GM12878 (cell line): ENCODE measurements around the gene NRG3. TPM values are rescaled to one million over a fixed set of nuclear protein-coding genes. Genes with fewer than 3 reads are reported as not detected.

ENCODE experiments used
- ATAC-seq: fragments of 200-7000 bp; cut with Tn5 transposase; 3 replicates; pipeline ENCODE4 v1.9.1; 2020; ENCODE audit warnings: mild to moderate bottlenecking, moderate library complexity
- BruUV-seq: library from RNA; stranded (reverse); fragments of 400-500 nt; replicated peaks from 2 replicates; lab custom pipeline; 2021; lab: Mats Ljungman, UMichigan
- CTCF ChIA-PET: fragments of 300-600 bp; sonication (Branson Sonifier 250); formaldehyde crosslinking; extraction: SDS; loops from one replicate; lab custom pipeline; 2021; ENCODE audit warnings: inconsistent platforms; lab: Yijun Ruan, JAX
- POLR2A ChIA-PET: fragments of 350-600 bp; formaldehyde crosslinking; extraction: SDS; loops from one replicate; lab custom pipeline; 2021; ENCODE audit warnings: inconsistent platforms; lab: Charles Lee
- RAD21 ChIA-PET: fragments of 300-600 bp; sonication (Branson Sonifier 250); formaldehyde crosslinking; loops from one replicate; lab custom pipeline; 2023; ENCODE audit warnings: antibody characterized with exemption; ENCODE audit not compliant: unreplicated experiment; lab: Charles Lee
- SMC1A ChIA-PET: fragments of 300-600 bp; sonication (Branson Sonifier 250); formaldehyde crosslinking; loops from one replicate; lab custom pipeline; 2023; ENCODE audit not compliant: unreplicated experiment, uncharacterized antibody; lab: Charles Lee
- DNase-seq: peaks from one replicate; pipeline ENCODE4 v3.0.0-alpha.2; 2011; ENCODE audit warnings: low read depth, low spot score
- FAIRE-seq: peaks from 3 replicates; lab custom pipeline; 2011; peaks lifted over from hg19 to GRCh38; lab: Jason Lieb, UNC
- H2AFZ ChIP-seq: 2 replicates; pipeline ENCODE4 v1.6.0; 2011; ENCODE audit warnings: low read depth, low read length, control low read depth; ENCODE audit not compliant: control insufficient read depth
- H3K27ac ChIP-seq: 2 replicates; pipeline ENCODE4 v1.5.1; 2011; ENCODE audit warnings: control low read depth; ENCODE audit not compliant: control insufficient read depth, insufficient read depth
- H3K27me3 ChIP-seq, 2 experiments: replicated peaks in 1 of 2; 2 replicates each; pipeline versions ENCODE4 v1.6.0 to v1.6.1; 2011; ENCODE audit warnings: low read length in 1 of 2; ENCODE audit not compliant: control insufficient read depth in 2 of 2, insufficient read depth in 2 of 2
- H3K36me3 ChIP-seq, 2 experiments: 2 replicates each; pipeline ENCODE4 v1.5.1; 2011; ENCODE audit warnings: low read length in 1 of 2; ENCODE audit not compliant: control insufficient read depth in 2 of 2, insufficient read depth in 2 of 2
- H3K4me1 ChIP-seq: 2 replicates; pipeline ENCODE4 v1.6.1; 2011; ENCODE audit warnings: mild to moderate bottlenecking, low read length, moderate library complexity, mixed read lengths; ENCODE audit not compliant: control insufficient read depth, insufficient read depth
- H3K4me2 ChIP-seq: 2 replicates; pipeline ENCODE4 v1.6.0; 2011; ENCODE audit warnings: control low read depth; ENCODE audit not compliant: control insufficient read depth, insufficient read depth
- H3K4me3 ChIP-seq: fragments of 200-600 bp; sonication (generic); 2 replicates; pipeline ENCODE4 v1.5.1; 2016
- H3K79me2 ChIP-seq: 2 replicates; pipeline ENCODE4 v1.6.0; 2011; ENCODE audit warnings: low read length; ENCODE audit not compliant: control insufficient read depth, insufficient read depth
- H3K9ac ChIP-seq: 2 replicates; pipeline ENCODE4 v1.8.0; 2011; ENCODE audit warnings: low read length, control low read depth, mixed read lengths; ENCODE audit not compliant: control insufficient read depth, insufficient read depth
- H3K9me3 ChIP-seq: replicated peaks from 3 replicates; pipeline ENCODE4 v1.5.1; 2011; ENCODE audit warnings: mild to moderate bottlenecking, low read length; ENCODE audit not compliant: control insufficient read depth, insufficient read depth
- H4K20me1 ChIP-seq: 2 replicates; pipeline ENCODE4 v1.6.0; 2011; ENCODE audit not compliant: control insufficient read depth, insufficient read depth
- BACH1 ChIP-seq: fragments of 450-650 bp; IDR thresholded peaks from 2 replicates; pipeline ENCODE4 v1.6.1; 2017; ENCODE audit warnings: mild to moderate bottlenecking, borderline replicate concordance
- CBX3 ChIP-seq: fragments of 200-600 bp; sonication (generic); IDR thresholded peaks from 2 replicates; pipeline ENCODE4 v1.6.1; 2016; ENCODE audit warnings: low read depth, borderline replicate concordance
- CBX5 ChIP-seq: sonication (generic); IDR thresholded peaks from 2 replicates; pipeline ENCODE4 v1.6.1; 2016; ENCODE audit warnings: low read depth, moderate library complexity, mild to moderate bottlenecking, inconsistent platforms
- CHD1 ChIP-seq: IDR thresholded peaks from 2 replicates; pipeline ENCODE4 v1.6.1; 2012; ENCODE audit warnings: low read depth, low read length, improper control_type of control experiment
- EED ChIP-seq: sonication (generic); IDR thresholded peaks from 2 replicates; pipeline ENCODE4 v1.6.1; 2016; ENCODE audit warnings: antibody characterized with exemption, low read depth
- HDAC6 ChIP-seq: fragments of 200-600 bp; sonication (generic); IDR thresholded peaks from one replicate; pipeline ENCODE4 v1.8.0; 2017; ENCODE audit warnings: antibody characterized with exemption; ENCODE audit not compliant: unreplicated experiment
- IKZF1 ChIP-seq: fragments of 450-650 bp; conservative IDR thresholded peaks from 2 replicates; pipeline ENCODE4 v1.6.1; 2017; ENCODE audit warnings: antibody characterized with exemption, mild to moderate bottlenecking
- NKRF ChIP-seq: fragments of 450-650 bp; conservative IDR thresholded peaks from 2 replicates; pipeline ENCODE4 v1.6.1; 2017; ENCODE audit warnings: mild to moderate bottlenecking, moderate library complexity
- SKIL ChIP-seq: fragments of 450-650 bp; IDR thresholded peaks from 2 replicates; pipeline ENCODE4 v1.6.1; 2017; ENCODE audit warnings: mild to moderate bottlenecking, low read depth, inconsistent platforms; ENCODE audit not compliant: poor library complexity, severe bottlenecking
- TARDBP ChIP-seq: IDR thresholded peaks from 2 replicates; pipeline ENCODE4 v1.6.1; 2016; ENCODE audit warnings: borderline replicate concordance
- WGBS: methylation state at CpG from one replicate; pipeline ENCODE4 v1.1.6; 2016; ENCODE audit warnings: low lambda C conversion rate; ENCODE audit not compliant: insufficient replicate concordance, insufficient coverage; ENCODE audit errors: missing lambda C conversion rate; 5-methylcytosine and 5-hydroxymethylcytosine counted together
- in situ Hi-C: fragments of 300-500 bp; cut with MboI; formaldehyde crosslinking; loops from 9 replicates; pipeline ENCODE4 v1.14.3; 2018; ENCODE audit warnings: mixed read lengths
- intact Hi-C: fragments of 100-400 bp; cut with micrococcal nuclease; formaldehyde crosslinking; loops from one replicate; pipeline ENCODE4 v1.14.2; 2022; ENCODE audit not compliant: unreplicated experiment
- polyA plus RNA-seq, 11 experiments: library from polyadenylated mRNA; depleted of rRNA in 4 of 11; unstranded in 6 of 11; stranded (reverse) in 5 of 11; fragments of >200 nt; fragmentation: Nextera tagmentation in 4 of 11; fragmentation: Illumina TruSeq in 1 of 11; extraction: Ambion mirVana in 4 of 11; extraction: Trizol in 1 of 11; gene quantifications; 1 replicate in 1 of 11; 2 replicates in 10 of 11; pipeline versions ENCODE4 v1.2.1 to v1.2.3, GENCODE V29; 2011 to 2016; ENCODE audit warnings: inconsistent platforms in 2 of 11, missing spikeins in 2 of 11, low read depth in 1 of 11
- total RNA-seq, 4 experiments: library from RNA; depleted of rRNA in 3 of 4; stranded (reverse); fragments of >200 nt in 3 of 4; fragmentation: Illumina TruSeq in 1 of 4; extraction: Trizol in 1 of 4; gene quantifications; 2 replicates each; pipeline versions ENCODE4 v1.2.1 to v1.2.3, GENCODE V29; 2013 to 2021
- TF ChIP-seq, protein P1 (sequence below): fragments of 450-650 bp; IDR thresholded peaks from 2 replicates; pipeline ENCODE4 v1.6.1; 2018; ENCODE audit warnings: borderline replicate concordance, mild to moderate bottlenecking; ENCODE audit not compliant: partially characterized antibody
- TF ChIP-seq, protein P2 (sequence below): fragments of 450-650 bp; IDR thresholded peaks from 2 replicates; pipeline ENCODE4 v1.6.1; 2017; ENCODE audit warnings: borderline replicate concordance
- TF ChIP-seq, protein P3 (sequence below): IDR thresholded peaks from 2 replicates; pipeline ENCODE4 v1.6.1; 2012; ENCODE audit warnings: low read depth, low read length, improper control_type of control experiment

Gene NRG3
- total and polyA plus RNA-seq, 10 of the 15 experiments (the other 5 are each of a cell fraction or from before 2014, with no cell fraction given), result 0.03 to 0.41 (median 0.17) TPM; not detected in 3

DNA sequence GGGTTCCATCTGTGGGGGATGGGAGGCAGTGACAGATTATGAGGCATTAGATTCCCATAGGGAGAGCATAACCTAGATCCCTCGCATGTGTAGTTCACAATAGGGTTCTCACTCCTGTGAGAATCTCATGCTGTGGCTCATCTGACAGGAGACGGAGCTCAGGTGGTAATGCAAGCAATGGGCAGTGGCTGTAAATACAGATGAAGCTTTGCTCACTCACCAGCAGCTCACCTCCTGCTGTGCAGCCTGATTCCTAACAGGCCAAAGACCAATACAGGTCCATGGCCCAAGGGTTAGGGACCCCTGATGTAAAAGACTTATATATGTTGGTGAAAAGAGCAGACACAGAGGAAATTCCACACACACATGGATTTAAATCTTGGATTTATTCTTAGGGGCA is 370.2 kb downstream of the NRG3 start:
- in situ Hi-C loops, result no loop called here
- Histone ChIP-seq H3K4me2 (no peak overlapping the region), H3K79me2 (no peaks in the 10 kb centered on the region), H4K20me1 (no peaks in the 10 kb centered on the region), H3K27ac (no peak overlapping the region), H3K4me1 (no peaks in the 10 kb centered on the region), H3K4me3 (no peak overlapping the region), H3K27me3 (no peaks in the 10 kb centered on the region; a peak in 2 of 4 replicates), H2AFZ (no peak overlapping the region), H3K36me3 (no peaks in the 10 kb centered on the region), H3K9ac (no peak overlapping the region), H3K9me3 (no peaks in the 10 kb centered on the region)
- CTCF ChIA-PET, result no interaction called here
- WGBS, result 6% methylated on average over 2 of the region's 2 CpGs
- TF ChIP-seq CHD1 (no peak), EED (no peak), TARDBP (no peak), CBX3 (no peak), HDAC6 (no peak), BACH1 (no peak), NKRF (no peak), IKZF1 (no peak), CBX5 (no peak), SKIL (no peak)
- TF ChIP-seq, protein P1, sequence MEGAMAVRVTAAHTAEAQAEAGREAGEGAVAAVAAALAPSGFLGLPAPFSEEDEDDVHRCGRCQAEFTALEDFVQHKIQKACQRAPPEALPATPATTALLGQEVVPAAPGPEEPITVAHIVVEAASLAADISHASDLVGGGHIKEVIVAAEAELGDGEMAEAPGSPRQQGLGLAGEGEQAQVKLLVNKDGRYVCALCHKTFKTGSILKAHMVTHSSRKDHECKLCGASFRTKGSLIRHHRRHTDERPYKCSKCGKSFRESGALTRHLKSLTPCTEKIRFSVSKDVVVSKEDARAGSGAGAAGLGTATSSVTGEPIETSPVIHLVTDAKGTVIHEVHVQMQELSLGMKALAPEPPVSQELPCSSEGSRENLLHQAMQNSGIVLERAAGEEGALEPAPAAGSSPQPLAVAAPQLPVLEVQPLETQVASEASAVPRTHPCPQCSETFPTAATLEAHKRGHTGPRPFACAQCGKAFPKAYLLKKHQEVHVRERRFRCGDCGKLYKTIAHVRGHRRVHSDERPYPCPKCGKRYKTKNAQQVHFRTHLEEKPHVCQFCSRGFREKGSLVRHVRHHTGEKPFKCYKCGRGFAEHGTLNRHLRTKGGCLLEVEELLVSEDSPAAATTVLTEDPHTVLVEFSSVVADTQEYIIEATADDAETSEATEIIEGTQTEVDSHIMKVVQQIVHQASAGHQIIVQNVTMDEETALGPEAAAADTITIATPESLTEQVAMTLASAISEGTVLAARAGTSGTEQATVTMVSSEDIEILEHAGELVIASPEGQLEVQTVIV, result no peak
- TF ChIP-seq, protein P2, sequence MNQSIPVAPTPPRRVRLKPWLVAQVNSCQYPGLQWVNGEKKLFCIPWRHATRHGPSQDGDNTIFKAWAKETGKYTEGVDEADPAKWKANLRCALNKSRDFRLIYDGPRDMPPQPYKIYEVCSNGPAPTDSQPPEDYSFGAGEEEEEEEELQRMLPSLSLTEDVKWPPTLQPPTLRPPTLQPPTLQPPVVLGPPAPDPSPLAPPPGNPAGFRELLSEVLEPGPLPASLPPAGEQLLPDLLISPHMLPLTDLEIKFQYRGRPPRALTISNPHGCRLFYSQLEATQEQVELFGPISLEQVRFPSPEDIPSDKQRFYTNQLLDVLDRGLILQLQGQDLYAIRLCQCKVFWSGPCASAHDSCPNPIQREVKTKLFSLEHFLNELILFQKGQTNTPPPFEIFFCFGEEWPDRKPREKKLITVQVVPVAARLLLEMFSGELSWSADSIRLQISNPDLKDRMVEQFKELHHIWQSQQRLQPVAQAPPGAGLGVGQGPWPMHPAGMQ, result no peak
- TF ChIP-seq, protein P3, sequence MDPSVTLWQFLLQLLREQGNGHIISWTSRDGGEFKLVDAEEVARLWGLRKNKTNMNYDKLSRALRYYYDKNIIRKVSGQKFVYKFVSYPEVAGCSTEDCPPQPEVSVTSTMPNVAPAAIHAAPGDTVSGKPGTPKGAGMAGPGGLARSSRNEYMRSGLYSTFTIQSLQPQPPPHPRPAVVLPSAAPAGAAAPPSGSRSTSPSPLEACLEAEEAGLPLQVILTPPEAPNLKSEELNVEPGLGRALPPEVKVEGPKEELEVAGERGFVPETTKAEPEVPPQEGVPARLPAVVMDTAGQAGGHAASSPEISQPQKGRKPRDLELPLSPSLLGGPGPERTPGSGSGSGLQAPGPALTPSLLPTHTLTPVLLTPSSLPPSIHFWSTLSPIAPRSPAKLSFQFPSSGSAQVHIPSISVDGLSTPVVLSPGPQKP, result no peak
- no peak for DNase-seq
- no TSS peak for BruUV-seq
- RAD21 ChIA-PET, result no interaction called here
- no peak for ATAC-seq
- SMC1A ChIA-PET, result no interaction called here
- POLR2A ChIA-PET, result no interaction called here
- no peak for FAIRE-seq
- intact Hi-C loops, result no loop called here
